ENCODE results near the gene CISTR.
"Not testable (repeated sequence)": the region's sequence is repeated elsewhere in the genome, so short reads cannot be mapped to it uniquely, and the experiment has no call there.

CISTR gene

GRCh38 chr12:53751336-53752191 is at the start of gene CISTR:
Gene CISTR (minus strand): TSS chr12:53751979.
- DNase-seq: no peak

- no peak for DNase-seq
Measured at GRCh38 chr12:53798575-53798974, 46.8 kb upstream of the CISTR start.

- no peak for DNase-seq
Measured at GRCh38 chr12:53795927-53796326, 44.1 kb upstream of the CISTR start.

- DNase-seq: no peak
Measured at GRCh38 chr12:53793221-53793620, 41.4 kb upstream of the CISTR start.

GRCh38 chr12:53791735-53792326 is 40.1 kb upstream of the CISTR start:
- DNase-seq: peak; percentile 34

GRCh38 chr12:53789570-53789969 is 37.8 kb upstream of the CISTR start:
- no peak for DNase-seq

GRCh38 chr12:53788892-53789291 is 37.1 kb upstream of the CISTR start:
- DNase-seq: no peak

- no peak for DNase-seq
Measured at GRCh38 chr12:53786411-53786810, 34.6 kb upstream of the CISTR start.

- no peak for DNase-seq
Measured at GRCh38 chr12:53785161-53785560, 33.4 kb upstream of the CISTR start.

- no peak for DNase-seq
Measured at GRCh38 chr12:53782093-53782703, 30.4 kb upstream of the CISTR start.

GRCh38 chr12:53781228-53781801 is 29.5 kb upstream of the CISTR start:
- no peak for DNase-seq

- DNase-seq: no peak
Measured at GRCh38 chr12:53780323-53780722, 28.5 kb upstream of the CISTR start.

GRCh38 chr12:53779679-53780078 is 27.9 kb upstream of the CISTR start:
- DNase-seq: not testable (repeated sequence)

GRCh38 chr12:53777936-53778644 is 26.3 kb upstream of the CISTR start:
- no peak for DNase-seq

GRCh38 chr12:53777412-53777811 is 25.6 kb upstream of the CISTR start:
- DNase-seq: no peak

GRCh38 chr12:53776872-53777271 is 25.1 kb upstream of the CISTR start:
- no peak for DNase-seq

- DNase-seq: no peak
Measured at GRCh38 chr12:53775478-53776145, 23.8 kb upstream of the CISTR start.

GRCh38 chr12:53770281-53770680 is 18.5 kb upstream of the CISTR start:
- DNase-seq: no peak

- no peak for DNase-seq
Measured at GRCh38 chr12:53768976-53769375, 17.2 kb upstream of the CISTR start.

GRCh38 chr12:53766881-53767280 is 15.1 kb upstream of the CISTR start:
- DNase-seq: no peak

GRCh38 chr12:53765891-53766290 is 14.1 kb upstream of the CISTR start:
- DNase-seq: no peak

- no peak for DNase-seq
Measured at GRCh38 chr12:53764615-53765014, 12.8 kb upstream of the CISTR start.
